HEK293T (cell line): ENCODE data around the gene TRAT1.

Source experiments
- FOXM1 ChIP-seq: fragments of 450-650 bp; IDR thresholded peaks from 2 replicates; pipeline ENCODE4 v1.6.1; 2017; ENCODE audit warnings: mild to moderate bottlenecking, borderline replicate concordance
- HDGF ChIP-seq: fragments of 450-650 bp; IDR thresholded peaks from 2 replicates; pipeline ENCODE4 v1.6.1; 2017; ENCODE audit warnings: antibody characterized with exemption, borderline replicate concordance
- LEF1 ChIP-seq: fragments of 450-650 bp; IDR thresholded peaks from 2 replicates; pipeline ENCODE4 v1.6.1; 2017; ENCODE audit warnings: mild to moderate bottlenecking, borderline replicate concordance

DNA sequence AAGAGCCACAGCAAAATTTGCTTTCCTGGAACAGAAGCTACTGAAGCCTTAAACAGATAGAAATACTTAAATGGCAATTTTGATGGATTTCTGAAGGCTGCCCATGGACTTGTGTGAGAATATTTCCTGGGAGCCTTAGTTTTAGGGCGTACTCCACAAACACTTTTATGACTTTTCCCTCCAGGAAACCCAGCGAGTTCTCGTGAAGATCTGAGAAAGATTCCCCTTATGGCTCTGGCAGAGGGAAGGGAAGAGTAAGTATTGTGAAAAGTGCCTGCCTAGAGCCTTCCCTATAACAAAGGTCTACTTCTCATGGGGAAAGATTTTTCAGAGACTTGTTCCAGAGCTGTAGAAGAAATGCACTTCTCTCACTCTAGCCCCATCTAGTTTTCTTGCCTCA, 31.1 kb upstream of the TRAT1 start:
- TF ChIP-seq FOXM1 (no peak), HDGF (no peak), LEF1 (no peak)
